C4-2B (cell line): ENCODE data around the gene ABCA6.
"Not testable (repeated sequence)": the region's sequence is repeated elsewhere in the genome, so short reads cannot be mapped to it uniquely, and the experiment has no call there.

Experiments
- H3K27ac ChIP-seq: fragments of 450-650 bp; 2 replicates; pipeline ENCODE4 v1.5.1; 2017
- CTCF ChIP-seq: fragments of 450-650 bp; conservative IDR thresholded peaks from 2 replicates; pipeline ENCODE4 v1.5.1; 2017; ENCODE audit warnings: mild to moderate bottlenecking
- ZFX ChIP-seq: fragments of 450-650 bp; IDR thresholded peaks from 2 replicates; pipeline ENCODE4 v1.6.1; 2017

Gene ABCA6

GRCh38 chr17:69176457-69176795 lies 34.7 kb upstream of the ABCA6 start:
- H3K27ac ChIP-seq: no peak overlapping the region
- no peak for TF ChIP-seq CTCF
- TF ChIP-seq ZFX: no peak

GRCh38 chr17:69175625-69176456 lies 34.1 kb upstream of the ABCA6 start:
- TF ChIP-seq CTCF (no peak), ZFX (no peak)
- no peak overlapping the region for H3K27ac ChIP-seq

- TF ChIP-seq ZFX (no peak), CTCF (no peak)
- no peak overlapping the region for H3K27ac ChIP-seq
These were observed 33.5 kb upstream of the ABCA6 start for GRCh38 chr17:69175262-69175624.

GRCh38 chr17:69173118-69173517 lies 31.4 kb upstream of the ABCA6 start:
- TF ChIP-seq CTCF (no peak), ZFX (no peak)
- no peak overlapping the region for H3K27ac ChIP-seq

- TF ChIP-seq CTCF: no peak
- TF ChIP-seq ZFX: no peak
- H3K27ac ChIP-seq: no peak overlapping the region
These were observed 28.7 kb upstream of the ABCA6 start for GRCh38 chr17:69170377-69170776.

- not testable (repeated sequence) for H3K27ac ChIP-seq
These were observed 26.9 kb upstream of the ABCA6 start for GRCh38 chr17:69168642-69169041.

- H3K27ac ChIP-seq: no peak overlapping the region
- TF ChIP-seq CTCF (no peak), ZFX (no peak)
These were observed 25.3 kb upstream of the ABCA6 start for GRCh38 chr17:69166957-69167356.

- no peak overlapping the region for H3K27ac ChIP-seq
- TF ChIP-seq ZFX (no peak), CTCF (no peak)
These were observed 22.5 kb upstream of the ABCA6 start for GRCh38 chr17:69164206-69164605.
